WI38 (cell line): ENCODE data around the gene NR4A3.

ENCODE experiments used
- H3K4me3 ChIP-seq: 2 replicates; pipeline ENCODE4 v1.5.1; 2011; ENCODE audit warnings: low read depth, mild to moderate bottlenecking, control low read depth, low read length
- TF ChIP-seq, protein P1 (sequence below): IDR thresholded peaks from 2 replicates; pipeline ENCODE4 v1.5.1; 2012; ENCODE audit warnings: low read depth, mild to moderate bottlenecking, control low read depth, low read length

The NR4A3 gene

GRCh38 chr9:99835142-99835541 lies 13.5 kb downstream of the NR4A3 start:
- TF ChIP-seq, protein P1, sequence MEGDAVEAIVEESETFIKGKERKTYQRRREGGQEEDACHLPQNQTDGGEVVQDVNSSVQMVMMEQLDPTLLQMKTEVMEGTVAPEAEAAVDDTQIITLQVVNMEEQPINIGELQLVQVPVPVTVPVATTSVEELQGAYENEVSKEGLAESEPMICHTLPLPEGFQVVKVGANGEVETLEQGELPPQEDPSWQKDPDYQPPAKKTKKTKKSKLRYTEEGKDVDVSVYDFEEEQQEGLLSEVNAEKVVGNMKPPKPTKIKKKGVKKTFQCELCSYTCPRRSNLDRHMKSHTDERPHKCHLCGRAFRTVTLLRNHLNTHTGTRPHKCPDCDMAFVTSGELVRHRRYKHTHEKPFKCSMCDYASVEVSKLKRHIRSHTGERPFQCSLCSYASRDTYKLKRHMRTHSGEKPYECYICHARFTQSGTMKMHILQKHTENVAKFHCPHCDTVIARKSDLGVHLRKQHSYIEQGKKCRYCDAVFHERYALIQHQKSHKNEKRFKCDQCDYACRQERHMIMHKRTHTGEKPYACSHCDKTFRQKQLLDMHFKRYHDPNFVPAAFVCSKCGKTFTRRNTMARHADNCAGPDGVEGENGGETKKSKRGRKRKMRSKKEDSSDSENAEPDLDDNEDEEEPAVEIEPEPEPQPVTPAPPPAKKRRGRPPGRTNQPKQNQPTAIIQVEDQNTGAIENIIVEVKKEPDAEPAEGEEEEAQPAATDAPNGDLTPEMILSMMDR = no peak
- H3K4me3 ChIP-seq = no peak overlapping the region

GRCh38 chr9:99835581-99835980 lies 13.9 kb downstream of the NR4A3 start:
- TF ChIP-seq, protein P1 = no peak
- no peak overlapping the region for H3K4me3 ChIP-seq

DNA sequence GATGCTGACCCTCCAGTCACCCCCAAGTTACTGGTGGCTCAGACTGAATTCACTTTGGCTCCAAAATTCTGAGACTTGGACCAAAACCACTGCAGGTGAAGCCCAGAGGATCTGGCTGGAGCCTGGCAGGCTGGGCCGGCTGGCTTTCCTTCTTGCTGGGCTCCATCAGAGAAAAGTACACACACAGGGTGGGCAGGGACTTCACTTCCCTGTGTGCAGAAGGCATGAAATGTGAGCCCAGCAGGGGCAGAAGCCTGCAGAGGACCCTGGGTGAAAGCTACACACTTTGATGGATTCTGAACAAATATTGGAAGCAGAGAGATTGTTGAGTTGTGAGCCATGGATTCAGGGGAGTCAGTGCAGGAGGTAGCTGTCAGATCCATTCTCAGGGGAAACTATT lies 18.4 kb downstream of the NR4A3 start:
- H3K4me3 ChIP-seq = no peak overlapping the region
- TF ChIP-seq, protein P1 = no peak

- no peak overlapping the region for H3K4me3 ChIP-seq
- TF ChIP-seq, protein P1 = no peak
These were observed 23.4 kb downstream of the NR4A3 start for GRCh38 chr9:99845063-99845462.

GRCh38 chr9:99848447-99848846 lies 26.8 kb downstream of the NR4A3 start:
- H3K4me3 ChIP-seq = no peak overlapping the region
- TF ChIP-seq, protein P1 = no peak

GRCh38 chr9:99850736-99851499 lies 29.2 kb downstream of the NR4A3 start:
- TF ChIP-seq, protein P1 = no peak
- no peak overlapping the region for H3K4me3 ChIP-seq

GRCh38 chr9:99851500-99851822 lies 29.8 kb downstream of the NR4A3 start:
- TF ChIP-seq, protein P1 = no peak
- no peak overlapping the region for H3K4me3 ChIP-seq
